Measurements from ENCODE around the gene FBXL20. TPM values are rescaled to one million over a fixed set of nuclear protein-coding genes. Genes with fewer than 3 reads are reported as not detected.
"Not testable (repeated sequence)": the region's sequence is repeated elsewhere in the genome, so short reads cannot be mapped to it uniquely, and the experiment has no call there.

The FBXL20 gene
- polyA plus RNA-seq, 1 donor (not counting 4 experiments of a cell fraction or from before 2014, with no cell fraction given) = 4.9 TPM

DNA sequence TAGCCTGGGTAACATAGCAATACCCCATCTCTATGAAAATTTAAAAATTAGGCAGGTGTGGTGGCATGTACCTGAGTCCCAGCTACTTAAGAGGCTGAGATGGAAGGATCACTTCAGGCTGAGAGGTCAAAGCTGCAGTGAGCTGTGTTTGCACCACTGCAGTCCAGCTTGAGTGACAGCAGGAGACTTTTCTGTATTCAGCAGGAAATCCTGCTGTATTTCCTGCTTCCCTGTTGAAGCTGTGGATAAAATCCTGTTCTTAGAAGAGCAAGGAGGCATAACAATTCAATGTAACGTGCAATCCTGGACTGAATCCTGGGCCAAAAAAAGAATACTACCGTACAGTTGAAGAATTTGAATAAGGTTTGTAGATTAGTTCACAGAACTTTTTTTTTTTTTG lies 62.2 kb downstream of the FBXL20 start:
- Histone ChIP-seq H3K36me3 (ENCODE audit: control insufficient read depth in 2 of 2, extremely low read depth in 1 of 2, insufficient read depth in 2 of 2, low read length in 2 of 2) (peaks cover 0 to 1% of the 10 kb centered on the region in 2 experiments), H3K27ac (ENCODE audit: control insufficient read depth, insufficient read depth, low read length) (no peak overlapping the region), H3K4me2 (ENCODE audit: control insufficient read depth, extremely low read depth, insufficient read depth, low read depth, low read length) (no peak overlapping the region), H3K79me2 (ENCODE audit: control insufficient read depth, insufficient read depth, low read length) (no peaks in the 10 kb centered on the region), H3K9ac (ENCODE audit: control insufficient read depth, extremely low read depth, insufficient read depth, low read length) (no peak overlapping the region), H2AFZ (ENCODE audit: control insufficient read depth, low read length) (no peak overlapping the region), H3K4me3 (ENCODE audit: control insufficient read depth in 2 of 3, extremely low read depth in 1 of 3, insufficient read depth in 2 of 3, low read depth in 1 of 3, low read length in 3 of 3) (no peak overlapping the region), H3K4me1 (ENCODE audit: control insufficient read depth, extremely low read depth, insufficient read depth, low read length) (no peaks in the 10 kb centered on the region), H4K20me1 (ENCODE audit: control insufficient read depth, extremely low read depth, insufficient read depth, low read length) (no peaks in the 10 kb centered on the region), H3K27me3 (ENCODE audit: control insufficient read depth, extremely low read depth, insufficient read depth, low read length) (no peaks in the 10 kb centered on the region), H3K9me1 (ENCODE audit: control insufficient read depth, extremely low read depth, insufficient read depth, low read length) (no peaks in the 10 kb centered on the region), H3K9me3 (ENCODE audit: control insufficient read depth, low read depth, low read length) (no peaks in the 10 kb centered on the region)
- TF ChIP-seq, protein P1, sequence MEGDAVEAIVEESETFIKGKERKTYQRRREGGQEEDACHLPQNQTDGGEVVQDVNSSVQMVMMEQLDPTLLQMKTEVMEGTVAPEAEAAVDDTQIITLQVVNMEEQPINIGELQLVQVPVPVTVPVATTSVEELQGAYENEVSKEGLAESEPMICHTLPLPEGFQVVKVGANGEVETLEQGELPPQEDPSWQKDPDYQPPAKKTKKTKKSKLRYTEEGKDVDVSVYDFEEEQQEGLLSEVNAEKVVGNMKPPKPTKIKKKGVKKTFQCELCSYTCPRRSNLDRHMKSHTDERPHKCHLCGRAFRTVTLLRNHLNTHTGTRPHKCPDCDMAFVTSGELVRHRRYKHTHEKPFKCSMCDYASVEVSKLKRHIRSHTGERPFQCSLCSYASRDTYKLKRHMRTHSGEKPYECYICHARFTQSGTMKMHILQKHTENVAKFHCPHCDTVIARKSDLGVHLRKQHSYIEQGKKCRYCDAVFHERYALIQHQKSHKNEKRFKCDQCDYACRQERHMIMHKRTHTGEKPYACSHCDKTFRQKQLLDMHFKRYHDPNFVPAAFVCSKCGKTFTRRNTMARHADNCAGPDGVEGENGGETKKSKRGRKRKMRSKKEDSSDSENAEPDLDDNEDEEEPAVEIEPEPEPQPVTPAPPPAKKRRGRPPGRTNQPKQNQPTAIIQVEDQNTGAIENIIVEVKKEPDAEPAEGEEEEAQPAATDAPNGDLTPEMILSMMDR (optimal IDR thresholded peaks at IDR 0.05 in 1 of 3, IDR thresholded peaks at IDR 0.05 in 1 of 3, conservative IDR thresholded peaks at IDR 0.05 in 1 of 3; ENCODE audit: extremely low read depth in 1 of 3, insufficient read depth in 2 of 3, low read length in 3 of 3) = no peak
- FAIRE-seq (no peak), DNase-seq (ENCODE audit: low read depth, low spot score) (no peak)
- dilution Hi-C loops (cut with MboI; ENCODE audit: extremely low pct_ligation_motif_present, low sequenced_read_pairs) = no loop called here

DNA sequence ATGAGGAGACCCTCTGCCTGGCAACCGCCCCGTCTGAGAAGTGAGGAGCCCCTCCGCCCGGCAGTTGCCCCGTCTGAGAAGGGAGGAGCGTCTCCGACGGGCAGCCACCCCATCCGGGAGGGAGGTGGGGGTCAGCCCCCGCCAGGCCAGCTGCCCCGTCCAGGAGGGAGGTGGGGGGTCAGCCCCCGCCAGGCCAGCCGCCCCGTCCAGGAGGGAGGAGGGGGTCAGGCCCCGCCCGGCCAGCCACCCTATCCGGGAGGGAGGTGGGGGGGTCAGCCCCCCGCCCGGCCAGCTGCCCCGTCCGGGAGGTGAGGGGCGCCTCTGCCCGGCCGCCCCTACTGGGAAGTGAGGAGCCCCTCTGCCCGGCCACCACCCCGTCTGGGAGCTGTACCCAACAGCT lies 63.8 kb downstream of the FBXL20 start:
- H3K27me3 ChIP-seq (ENCODE audit: control insufficient read depth, extremely low read depth, insufficient read depth, low read length); H3K36me3 ChIP-seq (ENCODE audit: control insufficient read depth in 2 of 2, extremely low read depth in 1 of 2, insufficient read depth in 2 of 2, low read length in 2 of 2); H3K4me1 ChIP-seq (ENCODE audit: control insufficient read depth, extremely low read depth, insufficient read depth, low read length); DNase-seq (ENCODE audit: low read depth, low spot score); H3K79me2 ChIP-seq (ENCODE audit: control insufficient read depth, insufficient read depth, low read length); dilution Hi-C loops (cut with MboI; ENCODE audit: extremely low pct_ligation_motif_present, low sequenced_read_pairs); H3K9me1 ChIP-seq (ENCODE audit: control insufficient read depth, extremely low read depth, insufficient read depth, low read length); H3K9ac ChIP-seq (ENCODE audit: control insufficient read depth, extremely low read depth, insufficient read depth, low read length); H4K20me1 ChIP-seq (ENCODE audit: control insufficient read depth, extremely low read depth, insufficient read depth, low read length); H3K4me2 ChIP-seq (ENCODE audit: control insufficient read depth, extremely low read depth, insufficient read depth, low read depth, low read length); H3K9me3 ChIP-seq (ENCODE audit: control insufficient read depth, low read depth, low read length); H2AFZ ChIP-seq (ENCODE audit: control insufficient read depth, low read length); H3K27ac ChIP-seq (ENCODE audit: control insufficient read depth, insufficient read depth, low read length); FAIRE-seq; H3K4me3 ChIP-seq (ENCODE audit: control insufficient read depth in 2 of 3, extremely low read depth in 1 of 3, insufficient read depth in 2 of 3, low read depth in 1 of 3, low read length in 3 of 3): not testable (repeated sequence)

DNA sequence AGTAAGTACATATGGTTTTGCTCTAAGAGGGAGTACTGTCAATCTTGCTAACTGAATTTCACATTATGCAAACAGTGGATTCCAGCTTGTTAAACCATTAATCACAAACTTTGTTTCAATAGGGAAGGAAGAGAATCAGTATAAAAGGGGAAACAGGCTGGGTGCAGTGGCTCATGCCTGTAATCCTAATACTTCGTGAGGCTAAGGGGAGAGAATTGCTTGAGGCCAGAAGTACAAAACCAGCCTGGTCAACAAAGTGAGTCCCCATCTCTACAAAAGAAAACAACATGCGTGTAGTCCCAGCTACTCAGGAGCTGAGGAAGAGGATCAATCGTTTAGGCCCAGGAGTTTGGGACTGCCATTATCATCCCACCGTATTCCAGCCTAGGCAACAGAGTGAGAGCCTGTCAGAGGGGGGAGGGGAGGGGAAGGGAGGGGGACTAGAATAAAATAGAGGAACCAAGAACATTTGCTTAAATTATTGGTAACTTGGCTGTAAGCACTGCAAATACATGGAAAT lies 65.7 kb downstream of the FBXL20 start:
- no peak for DNase-seq (ENCODE audit: low read depth, low spot score)
- Histone ChIP-seq H4K20me1 (ENCODE audit: control insufficient read depth, extremely low read depth, insufficient read depth, low read length) (no peaks in the 10 kb centered on the region), H3K9me3 (ENCODE audit: control insufficient read depth, low read depth, low read length) (no peaks in the 10 kb centered on the region), H3K36me3 (ENCODE audit: control insufficient read depth in 2 of 2, extremely low read depth in 1 of 2, insufficient read depth in 2 of 2, low read length in 2 of 2) (no peaks in the 10 kb centered on the region), H3K4me2 (ENCODE audit: control insufficient read depth, extremely low read depth, insufficient read depth, low read depth, low read length) (no peak overlapping the region), H2AFZ (ENCODE audit: control insufficient read depth, low read length) (no peak overlapping the region), H3K9me1 (ENCODE audit: control insufficient read depth, extremely low read depth, insufficient read depth, low read length) (no peaks in the 10 kb centered on the region), H3K9ac (ENCODE audit: control insufficient read depth, extremely low read depth, insufficient read depth, low read length) (no peak overlapping the region), H3K4me1 (ENCODE audit: control insufficient read depth, extremely low read depth, insufficient read depth, low read length) (no peaks in the 10 kb centered on the region), H3K4me3 (ENCODE audit: control insufficient read depth in 2 of 3, extremely low read depth in 1 of 3, insufficient read depth in 2 of 3, low read depth in 1 of 3, low read length in 3 of 3) (no peak overlapping the region), H3K27ac (ENCODE audit: control insufficient read depth, insufficient read depth, low read length) (no peak overlapping the region), H3K27me3 (ENCODE audit: control insufficient read depth, extremely low read depth, insufficient read depth, low read length) (no peaks in the 10 kb centered on the region), H3K79me2 (ENCODE audit: control insufficient read depth, insufficient read depth, low read length) (no peaks in the 10 kb centered on the region)
- dilution Hi-C loops (cut with MboI; ENCODE audit: extremely low pct_ligation_motif_present, low sequenced_read_pairs) = no loop called here
- TF ChIP-seq, protein P1 (optimal IDR thresholded peaks at IDR 0.05 in 1 of 3, IDR thresholded peaks at IDR 0.05 in 1 of 3, conservative IDR thresholded peaks at IDR 0.05 in 1 of 3; ENCODE audit: extremely low read depth in 1 of 3, insufficient read depth in 2 of 3, low read length in 3 of 3) = no peak
- TF ChIP-seq EZH2 (IDR thresholded peaks at IDR 0.05; ENCODE audit: low read length) = no peak
- no peak for FAIRE-seq

DNA sequence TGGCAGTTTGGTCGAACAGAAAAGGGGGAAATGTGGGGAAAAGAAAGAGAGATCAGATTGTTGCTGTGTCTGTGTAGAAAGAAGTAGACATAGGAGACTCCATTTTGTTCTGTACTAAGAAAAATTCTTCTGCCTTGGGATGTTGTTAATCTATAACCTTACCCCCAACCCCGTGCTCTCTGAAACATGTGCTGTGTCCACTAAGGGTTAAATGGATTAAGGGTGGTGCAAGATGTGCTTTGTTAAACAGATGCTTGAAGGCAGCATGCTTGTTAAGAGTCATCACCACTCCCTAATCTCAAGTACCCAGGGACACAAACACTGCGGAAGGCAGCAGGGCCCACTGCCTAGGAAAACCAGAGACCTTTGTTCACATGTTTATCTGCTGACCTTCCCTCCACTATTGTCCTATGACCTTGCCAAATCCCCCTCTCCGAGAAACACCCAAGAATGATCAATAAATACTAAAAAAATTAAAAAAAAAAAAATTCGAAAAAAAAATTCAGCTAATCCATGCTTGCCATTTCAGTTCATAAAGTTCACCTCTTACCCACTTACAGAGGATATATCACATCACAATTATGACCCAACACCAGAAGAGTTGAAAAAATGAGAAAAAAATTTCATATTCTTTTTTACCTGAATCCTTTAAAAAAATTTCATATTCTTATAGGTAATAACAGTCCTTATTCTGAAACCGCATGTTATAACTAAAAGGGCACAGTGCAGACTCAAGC lies 67.2 kb downstream of the FBXL20 start:
- H2AFZ ChIP-seq (ENCODE audit: control insufficient read depth, low read length); FAIRE-seq; dilution Hi-C loops (cut with MboI; ENCODE audit: extremely low pct_ligation_motif_present, low sequenced_read_pairs): not testable (repeated sequence)

More for the DNA sequence above, 67.2 kb downstream of the FBXL20 start:
- not testable (repeated sequence) for H3K79me2 ChIP-seq (ENCODE audit: control insufficient read depth, insufficient read depth, low read length); H3K9me1 ChIP-seq (ENCODE audit: control insufficient read depth, extremely low read depth, insufficient read depth, low read length); H3K36me3 ChIP-seq (ENCODE audit: control insufficient read depth in 2 of 2, extremely low read depth in 1 of 2, insufficient read depth in 2 of 2, low read length in 2 of 2); H3K4me1 ChIP-seq (ENCODE audit: control insufficient read depth, extremely low read depth, insufficient read depth, low read length); DNase-seq (ENCODE audit: low read depth, low spot score); H3K27me3 ChIP-seq (ENCODE audit: control insufficient read depth, extremely low read depth, insufficient read depth, low read length); H3K9ac ChIP-seq (ENCODE audit: control insufficient read depth, extremely low read depth, insufficient read depth, low read length); H3K27ac ChIP-seq (ENCODE audit: control insufficient read depth, insufficient read depth, low read length); H3K9me3 ChIP-seq (ENCODE audit: control insufficient read depth, low read depth, low read length); H3K4me3 ChIP-seq (ENCODE audit: control insufficient read depth in 2 of 3, extremely low read depth in 1 of 3, insufficient read depth in 2 of 3, low read depth in 1 of 3, low read length in 3 of 3); H4K20me1 ChIP-seq (ENCODE audit: control insufficient read depth, extremely low read depth, insufficient read depth, low read length); H3K4me2 ChIP-seq (ENCODE audit: control insufficient read depth, extremely low read depth, insufficient read depth, low read depth, low read length)
